Loucy (cell line): Measurements from ENCODE around the gene MT1B.

Source experiments
- EZH2phosphoT487 ChIP-seq: fragments of 200-600 bp; IDR thresholded peaks from 2 replicates; pipeline ENCODE4 v1.6.1; 2018; ENCODE audit warnings: antibody characterized with exemption, mild to moderate bottlenecking, moderate library complexity, borderline replicate concordance
- TF ChIP-seq, protein P1 (sequence below): fragments of 200-600 bp; sonication (generic); conservative IDR thresholded peaks from 2 replicates; pipeline ENCODE4 v1.5.1; 2014; ENCODE audit warnings: mild to moderate bottlenecking, antibody characterized with exemption, low read length

DNA sequence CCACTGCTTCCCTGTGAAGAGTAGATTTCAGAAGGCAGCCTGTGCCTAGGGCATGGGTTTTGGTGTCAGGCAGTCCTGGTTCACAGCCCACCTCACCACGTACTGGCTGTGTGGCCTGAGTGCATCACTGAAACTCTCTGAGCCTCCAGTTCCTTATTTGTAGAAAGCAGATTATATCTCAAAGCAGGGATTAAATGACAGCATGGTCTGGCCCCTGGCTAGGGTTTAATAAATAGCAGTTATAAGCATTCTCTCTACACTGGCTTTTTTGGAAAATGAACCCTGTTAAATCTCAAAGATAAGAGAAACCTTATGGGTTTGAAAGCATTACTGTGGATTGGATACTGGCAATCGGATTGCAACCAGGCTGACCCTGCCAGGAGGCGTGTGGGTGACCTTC, 22.2 kb upstream of the MT1B start:
- TF ChIP-seq, protein P1, sequence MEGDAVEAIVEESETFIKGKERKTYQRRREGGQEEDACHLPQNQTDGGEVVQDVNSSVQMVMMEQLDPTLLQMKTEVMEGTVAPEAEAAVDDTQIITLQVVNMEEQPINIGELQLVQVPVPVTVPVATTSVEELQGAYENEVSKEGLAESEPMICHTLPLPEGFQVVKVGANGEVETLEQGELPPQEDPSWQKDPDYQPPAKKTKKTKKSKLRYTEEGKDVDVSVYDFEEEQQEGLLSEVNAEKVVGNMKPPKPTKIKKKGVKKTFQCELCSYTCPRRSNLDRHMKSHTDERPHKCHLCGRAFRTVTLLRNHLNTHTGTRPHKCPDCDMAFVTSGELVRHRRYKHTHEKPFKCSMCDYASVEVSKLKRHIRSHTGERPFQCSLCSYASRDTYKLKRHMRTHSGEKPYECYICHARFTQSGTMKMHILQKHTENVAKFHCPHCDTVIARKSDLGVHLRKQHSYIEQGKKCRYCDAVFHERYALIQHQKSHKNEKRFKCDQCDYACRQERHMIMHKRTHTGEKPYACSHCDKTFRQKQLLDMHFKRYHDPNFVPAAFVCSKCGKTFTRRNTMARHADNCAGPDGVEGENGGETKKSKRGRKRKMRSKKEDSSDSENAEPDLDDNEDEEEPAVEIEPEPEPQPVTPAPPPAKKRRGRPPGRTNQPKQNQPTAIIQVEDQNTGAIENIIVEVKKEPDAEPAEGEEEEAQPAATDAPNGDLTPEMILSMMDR: no peak
- TF ChIP-seq EZH2phosphoT487: no peak
